HG02852 (cell line): ENCODE results near the gene MSANTD2.
A peak's percentile ranks its signal among the peaks of the same experiment; 100 is the strongest.

Experiments
- ATAC-seq: cut with Tn5 transposase; IDR thresholded peaks from one replicate; pipeline ENCODE4 v1.9.1; 2021; ENCODE audit warnings: mild to moderate bottlenecking, moderate library complexity; ENCODE audit not compliant: unreplicated experiment

MSANTD2 gene

GRCh38 chr11:124800226-124800929 is at the start of gene MSANTD2:
Gene MSANTD2 (minus strand): TSS chr11:124800406. CDS start chr11:124800380, 26 bp downstream.
- ATAC-seq: peak; percentile 92

GRCh38 chr11:124846070-124846673 is 46.0 kb upstream of the MSANTD2 start:
- ATAC-seq: no peak

- ATAC-seq: no peak
Measured at GRCh38 chr11:124844664-124845079, 44.5 kb upstream of the MSANTD2 start.

GRCh38 chr11:124843616-124843910 is 43.4 kb upstream of the MSANTD2 start:
- ATAC-seq: no peak

GRCh38 chr11:124842305-124842704 is 42.1 kb upstream of the MSANTD2 start:
- no peak for ATAC-seq

- ATAC-seq: no peak
Measured at GRCh38 chr11:124841840-124842239, 41.6 kb upstream of the MSANTD2 start.

- ATAC-seq: no peak
Measured at GRCh38 chr11:124841201-124841600, 41.0 kb upstream of the MSANTD2 start.

- ATAC-seq: no peak
Measured at GRCh38 chr11:124840666-124841065, 40.5 kb upstream of the MSANTD2 start.

- ATAC-seq: no peak
Measured at GRCh38 chr11:124839972-124840621, 39.9 kb upstream of the MSANTD2 start.

- ATAC-seq: no peak
Measured at GRCh38 chr11:124839128-124839971, 39.1 kb upstream of the MSANTD2 start.

GRCh38 chr11:124838805-124839127 is 38.6 kb upstream of the MSANTD2 start:
- no peak for ATAC-seq

GRCh38 chr11:124837491-124837856 is 37.3 kb upstream of the MSANTD2 start:
- no peak for ATAC-seq

GRCh38 chr11:124835918-124836317 is 35.7 kb upstream of the MSANTD2 start:
- no peak for ATAC-seq

- ATAC-seq: no peak
Measured at GRCh38 chr11:124834526-124835180, 34.4 kb upstream of the MSANTD2 start.

GRCh38 chr11:124832571-124832970 is 32.4 kb upstream of the MSANTD2 start:
- ATAC-seq: no peak

- ATAC-seq: no peak
Measured at GRCh38 chr11:124831897-124832296, 31.7 kb upstream of the MSANTD2 start.

- no peak for ATAC-seq
Measured at GRCh38 chr11:124830749-124831148, 30.5 kb upstream of the MSANTD2 start.

GRCh38 chr11:124829986-124830385 is 29.8 kb upstream of the MSANTD2 start:
- ATAC-seq: no peak

- ATAC-seq: no peak
Measured at GRCh38 chr11:124825876-124826275, 25.7 kb upstream of the MSANTD2 start.

GRCh38 chr11:124823512-124824376 is 23.5 kb upstream of the MSANTD2 start:
- ATAC-seq: no peak
